ENCODE data around the gene PDZK1IP1.

Gene PDZK1IP1

DNA sequence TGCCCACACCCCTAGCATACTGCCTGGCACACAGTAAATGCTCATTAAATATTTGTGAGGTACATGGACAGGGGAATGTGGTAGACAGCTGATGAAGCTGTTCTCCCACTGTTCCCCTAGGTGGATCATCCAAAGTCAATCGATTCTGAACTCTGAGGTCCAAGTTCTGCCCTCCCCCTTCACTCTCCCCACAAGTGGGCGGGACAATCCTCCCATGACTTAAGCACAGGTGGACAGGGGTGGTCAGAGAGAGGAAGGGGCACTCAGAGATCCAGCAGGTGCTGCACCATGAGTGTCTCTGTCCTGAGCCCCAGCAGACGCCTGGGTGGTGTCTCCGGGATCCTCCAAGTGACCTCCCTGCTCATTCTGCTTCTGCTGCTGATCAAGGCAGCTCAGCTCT lies 52.6 kb downstream of the PDZK1IP1 start, which contains the start of gene CYP4A22:
Gene CYP4A22 (plus strand): TSS at position 244 of the 400 bp plus-strand sequence. CDS start 45 bp downstream, at position 289.
- H3K4me3 ChIP-seq (ENCODE audit: insufficient read depth, low read length, poor library complexity, severe bottlenecking): no peak within 1 kb of the TSS
- H4K20me1 ChIP-seq (ENCODE audit: low read depth, low read length): no peaks in the 10 kb centered on the region
- no peaks in the 10 kb centered on the region for H3K9me3 ChIP-seq (ENCODE audit: insufficient read depth, low read length)
- H3K4me2 ChIP-seq (ENCODE audit: low read depth, low read length, poor library complexity, severe bottlenecking): no peak within 1 kb of the TSS
- H3K9me2 ChIP-seq (replicated peaks; ENCODE audit: insufficient read depth, low read length): no peaks in the 10 kb centered on the region
- TF ChIP-seq EZH2phosphoT487 (conservative IDR thresholded peaks at IDR 0.05; ENCODE audit: low read length): no peak
- TF ChIP-seq, protein P1, sequence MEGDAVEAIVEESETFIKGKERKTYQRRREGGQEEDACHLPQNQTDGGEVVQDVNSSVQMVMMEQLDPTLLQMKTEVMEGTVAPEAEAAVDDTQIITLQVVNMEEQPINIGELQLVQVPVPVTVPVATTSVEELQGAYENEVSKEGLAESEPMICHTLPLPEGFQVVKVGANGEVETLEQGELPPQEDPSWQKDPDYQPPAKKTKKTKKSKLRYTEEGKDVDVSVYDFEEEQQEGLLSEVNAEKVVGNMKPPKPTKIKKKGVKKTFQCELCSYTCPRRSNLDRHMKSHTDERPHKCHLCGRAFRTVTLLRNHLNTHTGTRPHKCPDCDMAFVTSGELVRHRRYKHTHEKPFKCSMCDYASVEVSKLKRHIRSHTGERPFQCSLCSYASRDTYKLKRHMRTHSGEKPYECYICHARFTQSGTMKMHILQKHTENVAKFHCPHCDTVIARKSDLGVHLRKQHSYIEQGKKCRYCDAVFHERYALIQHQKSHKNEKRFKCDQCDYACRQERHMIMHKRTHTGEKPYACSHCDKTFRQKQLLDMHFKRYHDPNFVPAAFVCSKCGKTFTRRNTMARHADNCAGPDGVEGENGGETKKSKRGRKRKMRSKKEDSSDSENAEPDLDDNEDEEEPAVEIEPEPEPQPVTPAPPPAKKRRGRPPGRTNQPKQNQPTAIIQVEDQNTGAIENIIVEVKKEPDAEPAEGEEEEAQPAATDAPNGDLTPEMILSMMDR (IDR thresholded peaks at IDR 0.05; ENCODE audit: insufficient read depth, low read length, poor library complexity, severe bottlenecking): no peak
- no peak within 1 kb of the TSS for H3K9ac ChIP-seq (ENCODE audit: low read length)
- H3K27ac ChIP-seq (ENCODE audit: low read depth, low read length): no peak within 1 kb of the TSS
- H3K79me2 ChIP-seq (ENCODE audit: insufficient read depth, low read length): no peaks in the 10 kb centered on the region
- no peaks in the 10 kb centered on the region for H3K36me3 ChIP-seq (ENCODE audit: low read length)
- no peak within 1 kb of the TSS for H2AFZ ChIP-seq (ENCODE audit: low read depth, low read length, severe bottlenecking)
- no peaks in the 10 kb centered on the region for H3F3A ChIP-seq (ENCODE audit: insufficient read depth)
- H3K27me3 ChIP-seq (ENCODE audit: low read length): no peaks in the 10 kb centered on the region

Data from SU-DHL-6 (cell line).